ENCODE data around the gene NFIB.

The NFIB gene

DNA sequence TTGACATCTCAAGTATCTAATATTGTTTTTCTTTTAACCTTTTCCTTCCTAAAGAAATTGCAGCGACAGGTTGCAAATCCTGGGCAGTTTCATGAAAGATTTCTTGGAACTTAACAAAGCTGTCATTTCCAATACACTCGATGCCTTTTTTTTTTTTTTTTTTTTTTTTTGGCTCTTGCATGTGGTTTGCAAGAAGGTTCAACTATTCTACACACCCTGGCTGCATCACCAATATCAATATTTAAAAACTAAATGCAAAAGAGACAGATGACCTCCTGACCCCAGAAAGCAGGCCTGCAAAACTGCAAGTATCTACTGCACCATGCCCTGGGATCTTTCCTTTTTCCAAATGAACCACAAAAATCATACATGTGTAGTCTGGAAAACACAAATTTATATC is 4.4 kb upstream of the NFIB start:
- no peak for DNase-seq

DNA sequence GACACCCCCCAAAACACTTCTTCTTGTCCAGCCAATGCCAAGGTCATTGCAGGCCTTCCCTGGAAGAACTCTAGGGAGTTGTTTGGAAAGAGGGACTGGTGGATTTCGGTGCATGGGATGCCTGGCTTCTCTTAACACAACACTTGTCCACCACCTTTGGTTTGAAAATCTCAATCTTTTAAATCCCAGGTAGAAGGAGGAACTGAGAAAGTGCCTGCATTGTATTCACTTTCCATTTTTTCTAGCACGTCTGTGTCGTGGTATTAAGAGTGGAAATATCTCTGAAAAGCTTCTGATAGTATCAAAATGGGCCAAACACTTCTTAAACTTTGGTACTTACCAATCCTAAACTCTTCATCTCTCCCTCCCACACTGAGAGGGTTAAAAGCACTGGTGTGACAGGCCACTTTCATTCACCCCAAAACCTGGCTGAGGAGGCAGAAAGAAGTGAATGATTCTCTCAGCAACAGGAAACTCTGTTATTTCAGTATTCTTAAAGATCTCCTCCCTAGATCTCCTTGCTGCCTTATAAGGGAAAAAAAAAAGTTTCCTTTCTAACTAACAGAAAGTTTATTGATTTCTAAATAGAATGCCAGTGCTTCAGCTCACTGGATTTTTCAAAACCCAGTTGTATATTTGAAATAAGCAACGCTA is 3.9 kb upstream of the NFIB start:
- DNase-seq: no peak

DNA sequence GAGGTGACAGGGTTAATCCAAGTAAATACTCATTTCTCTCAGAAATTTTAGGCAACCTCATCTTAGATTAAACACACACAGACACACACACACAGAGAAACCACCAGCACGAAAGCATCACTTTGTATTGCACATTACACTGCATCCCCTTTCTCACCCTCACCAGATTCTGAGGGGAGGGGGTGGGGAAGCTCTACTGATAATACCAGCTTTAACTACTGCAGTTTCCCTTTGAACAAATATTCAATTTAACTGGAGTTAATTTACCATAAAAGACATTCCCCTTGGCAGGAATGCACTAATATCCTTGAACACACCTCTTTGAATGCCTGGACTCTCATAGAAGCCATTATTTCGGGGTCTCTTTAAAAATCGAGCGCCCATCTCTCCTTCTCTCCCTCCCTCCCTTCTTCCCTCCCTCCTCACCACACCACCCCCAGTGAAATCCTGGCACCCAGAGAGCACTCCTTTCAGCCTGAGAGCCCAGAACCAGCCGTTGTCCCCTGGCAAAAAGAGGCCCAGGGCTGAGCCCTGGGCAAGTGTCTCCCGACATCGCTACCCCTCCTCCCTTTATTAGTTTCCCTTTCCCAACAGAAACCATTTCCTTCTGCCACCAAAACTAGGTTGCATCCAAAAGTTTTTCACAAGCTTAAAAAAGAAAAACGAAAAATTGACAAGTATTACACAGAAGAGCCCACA is 2.8 kb upstream of the NFIB start:
- DNase-seq: no peak

DNA sequence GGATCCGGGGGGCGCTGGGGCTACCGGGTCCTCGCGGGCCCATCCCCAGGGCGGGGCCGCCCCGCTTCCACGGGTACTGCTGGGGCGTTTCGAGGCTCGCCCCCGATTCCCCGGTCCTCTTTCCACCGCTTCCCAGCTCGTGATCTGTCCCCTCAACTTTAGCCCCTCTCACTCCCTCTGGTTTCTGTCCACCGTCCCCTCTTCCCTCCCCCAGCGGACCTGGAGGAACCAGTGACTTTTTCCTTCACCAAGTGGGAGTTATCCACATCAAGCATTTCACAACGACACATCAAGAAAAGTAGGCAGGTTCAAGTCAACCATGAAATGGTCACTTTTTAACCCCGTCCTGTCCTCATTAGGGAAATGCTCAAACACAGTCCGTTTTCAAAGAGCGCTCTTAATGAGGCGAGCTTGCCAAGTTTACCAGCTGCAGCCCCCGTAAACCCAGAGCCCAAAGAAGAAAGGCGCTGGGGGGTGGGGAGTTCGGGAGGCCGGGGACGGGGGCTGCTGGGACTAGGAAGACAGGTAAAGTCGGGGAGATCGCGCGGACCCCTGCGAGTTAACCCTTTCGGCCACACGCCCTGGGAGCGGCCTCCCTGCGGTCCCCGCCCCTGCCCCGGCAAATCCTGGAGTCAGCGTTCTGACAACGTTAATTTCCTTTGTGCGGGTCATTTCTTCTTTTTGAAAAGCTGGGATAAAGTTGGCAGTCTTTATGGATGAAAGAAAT is 2.1 kb upstream of the NFIB start:
- DNase-seq: no peak

DNA sequence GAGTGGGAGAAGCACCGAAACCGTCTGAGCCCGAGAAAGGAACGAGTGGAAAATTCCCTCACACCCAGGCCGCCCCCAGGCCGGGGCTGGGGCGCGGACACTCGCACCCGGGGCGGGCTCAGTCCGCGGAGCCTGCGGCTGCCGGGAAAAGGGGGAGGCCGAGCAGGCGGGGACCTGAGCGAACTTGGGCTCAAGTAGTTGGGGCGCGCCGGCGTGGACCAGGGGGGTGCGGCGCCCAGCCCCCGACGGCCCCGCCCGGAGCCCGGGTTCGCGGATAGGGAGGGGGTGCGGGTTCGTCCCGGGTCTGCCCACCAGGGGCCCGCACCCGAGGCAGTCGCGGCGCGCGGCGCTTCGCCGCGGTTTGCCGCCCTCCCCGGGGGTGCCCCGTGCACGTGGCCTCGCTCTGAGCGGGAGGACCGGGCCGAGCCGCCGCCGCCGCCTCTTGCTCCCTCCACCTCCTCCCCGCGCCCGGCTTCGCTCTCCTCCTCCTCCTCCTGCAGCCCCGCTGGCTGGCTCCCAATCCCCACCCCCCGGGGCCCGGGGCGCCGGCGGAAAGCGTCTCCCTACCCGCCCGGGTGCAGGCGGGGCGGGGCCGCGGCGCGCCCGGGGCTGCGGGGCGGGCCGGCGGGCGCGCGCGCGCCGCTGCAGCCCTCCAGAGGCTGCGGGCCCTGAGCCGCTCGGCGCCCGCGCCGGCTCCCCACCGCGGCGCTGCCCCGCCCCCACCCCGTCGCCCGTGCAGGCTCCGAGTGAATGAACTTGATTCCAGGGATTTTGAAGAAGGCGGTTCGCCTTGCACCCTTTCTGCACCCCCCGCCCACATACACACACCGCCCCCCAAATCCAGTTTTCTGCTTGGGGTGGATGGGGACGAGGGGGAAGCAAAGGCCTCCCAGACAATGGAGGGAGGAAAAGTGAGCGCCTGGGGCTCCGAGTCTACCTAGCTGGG is 1.3 kb upstream of the NFIB start:
- no peak for DNase-seq

DNA sequence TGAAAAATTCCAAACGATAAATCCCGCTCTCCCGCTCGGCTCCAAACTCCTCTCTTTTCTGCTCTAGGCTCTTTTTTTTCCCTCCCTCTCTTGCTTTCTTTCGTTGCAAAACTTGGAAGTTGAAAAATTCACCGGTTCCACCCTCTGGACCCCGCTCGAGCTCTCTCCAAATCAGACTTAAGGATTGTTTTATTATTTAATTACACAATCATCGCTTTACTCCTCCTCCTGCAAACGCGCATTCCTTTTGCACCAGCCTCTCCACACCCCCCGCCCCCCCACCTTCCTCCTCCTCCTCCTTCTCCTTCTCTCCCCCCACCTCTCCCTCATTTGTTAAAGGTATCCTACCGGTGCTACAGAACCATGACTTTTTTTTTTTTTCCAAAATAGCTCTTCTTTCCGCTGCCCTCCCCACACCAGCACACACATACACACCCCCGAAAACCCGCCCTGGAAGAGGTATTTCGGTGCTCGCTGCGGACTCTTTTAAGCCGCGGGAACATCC is 535 bp upstream of the NFIB start:
- no peak for DNase-seq

DNA sequence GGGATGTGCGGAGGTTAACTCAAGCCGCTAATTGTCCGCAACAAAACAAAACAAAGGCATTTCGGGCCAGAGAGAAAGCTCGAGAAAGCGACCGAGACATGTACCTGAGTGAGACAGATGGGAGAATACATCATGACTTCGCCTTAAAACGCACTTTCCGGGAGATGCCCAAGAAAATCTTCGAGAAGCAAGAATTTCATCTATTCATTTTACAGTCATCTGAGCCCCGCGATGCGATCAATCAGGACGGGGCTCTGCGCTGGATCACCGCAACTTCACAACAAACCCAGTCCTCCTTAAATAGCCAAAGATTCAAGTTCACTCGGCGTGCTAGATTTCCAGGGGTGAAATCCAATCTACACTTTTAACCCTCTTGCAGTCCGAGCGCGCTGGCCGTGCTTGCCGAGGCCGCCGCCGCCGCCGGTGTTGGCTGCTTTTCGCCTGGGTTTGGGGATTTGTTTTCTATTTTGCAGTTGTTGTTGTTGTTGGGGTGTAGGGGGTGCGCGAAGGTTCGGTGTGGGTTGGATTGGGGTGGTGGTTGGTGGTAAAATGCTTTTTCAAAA is 482 bp downstream of the NFIB start:
- no peak for DNase-seq

DNA sequence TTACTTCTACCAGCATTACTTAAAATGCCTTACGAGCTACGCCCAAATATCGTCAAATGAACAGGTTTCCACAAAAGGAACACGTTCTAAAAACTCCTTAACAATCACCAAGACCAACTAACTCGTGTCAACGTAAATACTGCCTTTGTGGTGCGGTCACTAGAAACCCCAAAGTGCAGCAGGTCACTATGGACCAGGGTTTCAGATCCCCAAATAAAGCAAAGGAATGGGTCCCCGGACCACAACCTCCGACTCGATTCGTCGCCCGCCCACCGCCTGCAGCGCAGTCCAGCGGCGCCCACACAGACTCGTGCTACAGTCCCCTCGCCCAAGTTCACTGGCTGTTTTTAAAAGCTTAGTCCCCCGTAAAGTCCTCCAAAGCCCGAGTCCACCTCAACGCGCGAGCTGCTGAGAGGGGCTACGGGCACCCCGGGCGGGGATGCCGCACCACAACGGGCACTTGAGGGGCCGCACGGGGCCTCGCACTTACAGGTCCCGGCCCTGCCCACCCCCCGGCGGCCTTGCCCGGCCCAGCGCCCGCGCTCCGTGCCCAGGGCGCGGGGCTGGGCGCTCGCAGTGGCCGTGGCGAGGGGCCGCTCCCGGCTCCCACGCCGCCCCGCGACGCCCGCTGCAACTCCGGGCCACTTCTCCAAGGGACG is 1.1 kb downstream of the NFIB start:
- DNase-seq: no peak

DNA sequence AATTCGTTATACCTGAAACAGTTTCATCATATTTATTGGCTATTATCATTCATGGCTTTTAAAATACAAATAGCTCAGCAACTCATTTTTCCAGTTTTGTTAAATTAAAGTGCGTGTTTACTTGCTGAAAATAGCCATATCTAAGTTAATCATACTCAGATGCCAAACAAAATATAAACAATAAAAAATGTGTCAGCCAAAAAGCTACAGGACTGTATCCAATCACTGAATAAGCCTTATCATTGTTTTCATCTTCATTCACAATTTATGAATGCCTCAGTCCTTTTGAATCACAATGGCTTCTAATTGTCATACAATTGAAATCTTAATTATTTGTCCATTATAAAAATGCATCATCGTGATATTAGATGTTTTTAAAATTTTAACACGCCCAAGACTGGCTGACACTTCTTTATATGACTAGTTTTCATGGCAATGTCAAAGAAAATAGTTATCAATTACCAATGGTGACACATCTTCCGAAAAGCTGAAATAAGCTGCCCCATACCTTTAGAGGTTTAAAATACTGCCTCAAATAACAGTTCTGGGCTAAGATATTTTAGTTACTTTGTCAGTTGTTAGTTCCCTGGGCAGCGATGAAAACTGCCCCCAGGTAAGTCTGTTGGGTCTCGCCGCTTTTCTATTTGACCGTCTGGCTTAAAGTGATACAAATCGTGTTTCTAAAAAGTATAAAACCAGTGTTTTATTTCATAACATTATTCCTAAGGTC is 1.8 kb downstream of the NFIB start:
- DNase-seq: no peak

DNA sequence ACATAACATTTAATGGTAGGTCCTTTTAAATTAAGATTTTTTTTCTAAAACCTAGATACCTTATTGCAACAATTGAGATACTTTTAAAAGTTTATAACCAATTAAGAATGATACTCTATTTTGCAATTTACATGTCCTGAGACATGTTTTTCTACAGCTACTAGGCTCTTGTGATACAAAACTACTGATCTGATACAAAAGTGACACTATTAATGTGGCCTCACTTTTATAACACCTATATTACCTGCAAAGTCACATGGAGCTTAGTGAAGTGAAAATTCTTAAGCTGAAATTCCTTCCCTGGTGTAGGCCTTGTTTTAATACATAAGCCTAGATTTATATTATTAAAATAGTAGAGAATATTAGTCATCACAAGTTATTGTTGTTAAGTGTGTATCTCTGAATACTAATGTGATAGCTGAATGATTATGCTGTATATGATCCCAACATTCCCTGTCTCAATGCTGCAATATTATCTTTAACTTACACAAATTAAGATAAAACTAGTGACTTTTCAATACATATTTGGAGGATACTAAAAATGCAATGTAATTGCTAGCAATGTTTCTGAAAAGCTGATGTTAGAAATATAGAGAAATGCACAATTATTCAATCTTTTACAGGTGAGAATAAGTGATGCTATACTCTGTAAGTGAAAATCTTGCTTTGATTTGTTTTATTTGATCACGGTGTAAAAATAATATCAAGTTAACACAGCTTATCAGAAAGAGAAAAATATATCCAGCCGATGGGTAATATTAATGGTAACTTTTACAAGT is 2.6 kb downstream of the NFIB start:
- no peak for DNase-seq

DNA sequence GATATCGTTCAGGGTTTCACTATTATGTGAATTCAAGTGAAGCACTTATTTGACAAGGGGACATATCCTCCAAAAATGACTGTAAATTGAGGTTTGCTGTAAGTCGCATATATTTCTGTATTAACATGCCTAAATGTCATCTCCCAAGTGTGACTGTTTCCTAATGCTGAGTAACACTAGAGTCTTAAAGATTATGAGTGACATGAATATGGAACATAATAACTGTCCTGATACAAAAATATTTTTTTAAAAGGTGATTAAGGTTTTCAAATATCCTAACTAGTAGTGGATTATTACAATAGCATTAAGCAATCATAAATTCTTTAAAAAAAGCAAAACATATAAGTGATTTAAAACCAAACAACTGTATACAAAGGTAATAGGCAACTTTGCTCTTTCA is 3.6 kb downstream of the NFIB start:
- DNase-seq: no peak

DNA sequence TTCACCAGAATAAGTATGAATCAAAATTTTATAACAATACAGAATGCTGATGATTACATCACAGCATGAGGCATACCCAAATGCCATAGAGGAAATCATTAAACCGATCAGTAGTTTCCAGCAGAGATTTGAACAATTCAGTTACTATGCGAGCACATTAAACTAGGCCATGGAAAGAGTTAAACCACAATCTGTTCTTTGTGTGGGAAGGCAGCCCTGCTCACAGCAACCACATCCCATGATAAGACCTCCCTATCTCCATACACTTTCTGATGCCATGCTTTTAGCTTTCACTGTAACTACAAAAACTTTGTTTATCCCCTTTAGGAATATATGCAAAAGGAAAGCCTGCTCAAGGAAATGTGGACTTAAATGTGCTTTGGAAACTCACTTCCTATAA is 4.5 kb downstream of the NFIB start:
- DNase-seq: no peak

DNA sequence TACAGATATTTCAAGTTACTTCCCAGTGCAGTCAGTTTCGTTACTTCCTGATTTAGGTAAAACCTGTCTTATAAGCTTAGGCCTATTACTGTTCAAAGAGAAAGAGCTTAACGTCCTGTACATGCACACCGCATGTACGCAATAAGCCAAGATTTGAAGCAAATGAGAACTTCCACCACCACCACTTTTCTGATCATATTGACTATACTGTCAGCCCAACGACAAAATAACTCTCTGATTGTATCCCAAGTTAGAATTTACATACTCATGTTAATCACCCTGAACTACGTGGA is 5.1 kb downstream of the NFIB start:
- DNase-seq: no peak

DNA sequence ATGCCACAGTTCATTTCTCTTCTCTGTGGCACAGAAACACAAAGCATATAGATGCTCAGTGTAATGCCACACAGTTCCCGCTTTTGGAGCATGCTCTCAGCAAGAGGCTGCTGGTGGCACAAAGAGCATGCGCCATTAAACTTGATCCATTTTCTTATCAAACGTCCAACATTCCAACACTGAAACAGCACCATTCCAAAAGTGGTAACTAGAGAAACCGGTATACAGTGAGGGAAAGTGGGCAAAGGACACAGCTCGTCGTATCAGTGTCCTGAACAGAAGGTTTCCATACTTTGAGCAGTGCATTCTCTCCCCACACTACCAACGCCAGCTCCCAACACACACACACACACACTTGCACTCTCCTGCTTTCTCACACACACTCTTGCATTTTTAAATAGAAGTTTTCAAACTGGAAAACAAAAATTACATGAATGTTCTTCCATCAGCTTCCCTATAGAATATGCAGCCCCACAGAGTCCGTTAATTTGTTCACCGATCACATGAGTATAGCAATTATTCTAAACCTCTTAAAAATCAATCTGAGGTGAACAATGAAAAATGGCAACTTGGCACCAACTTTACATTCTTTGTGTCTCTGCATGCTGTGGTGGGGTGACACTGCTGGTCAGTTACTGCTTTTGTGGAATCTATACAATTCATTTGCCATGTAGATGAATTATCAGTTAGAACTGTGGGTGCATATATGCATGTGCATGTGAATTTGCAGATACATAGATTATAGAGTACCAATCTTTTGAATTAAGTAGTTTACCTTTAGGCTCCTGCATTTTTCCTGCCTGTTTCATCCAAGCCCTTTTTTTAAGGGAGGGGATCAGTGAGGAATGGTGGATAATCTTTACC is 5.7 kb downstream of the NFIB start:
- no peak for DNase-seq

DNA sequence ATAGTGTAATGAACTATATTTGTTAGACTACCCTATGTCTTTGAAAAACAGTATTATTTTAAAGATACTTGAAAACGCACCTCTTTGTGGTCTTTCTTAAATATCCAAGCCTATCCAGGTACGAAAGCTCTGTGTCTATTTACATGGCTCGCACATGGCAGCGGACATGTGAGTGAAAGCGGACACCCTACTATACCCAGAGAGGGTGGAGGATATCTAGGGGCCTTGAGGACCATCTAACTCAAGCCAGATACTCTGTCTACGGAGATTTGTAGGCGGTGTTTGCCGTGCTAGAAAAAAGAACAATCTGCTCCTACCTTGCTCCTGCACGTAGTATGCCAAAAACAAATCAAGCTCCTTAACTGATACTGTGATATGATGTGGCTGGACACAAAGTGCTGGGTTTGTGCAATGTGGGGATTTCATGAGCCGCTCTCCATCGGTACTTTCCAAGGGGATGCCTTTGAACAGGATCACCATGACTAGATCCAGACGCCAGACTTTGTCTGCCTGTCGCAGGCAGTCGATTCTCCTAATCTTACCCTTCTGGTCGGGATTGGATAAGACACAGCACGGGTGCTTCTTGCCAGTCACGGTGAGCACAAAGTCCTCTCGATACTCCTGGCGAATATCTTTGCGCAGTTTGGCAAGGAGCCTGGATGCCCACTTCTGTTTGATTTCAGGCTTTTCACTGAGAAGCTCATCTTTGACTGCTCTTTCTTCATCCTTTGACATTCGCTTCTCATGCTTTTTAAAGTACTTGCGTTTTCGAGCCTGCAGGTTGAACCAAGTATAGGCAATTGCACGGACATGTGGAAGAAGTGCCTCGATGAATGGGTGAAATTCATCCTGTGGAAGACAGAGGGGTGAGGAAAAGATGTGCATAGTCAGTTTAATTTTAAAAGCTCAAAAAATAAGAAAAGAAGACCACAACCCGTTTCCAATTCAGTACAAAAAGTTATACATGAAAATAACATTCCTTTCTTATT is 7.0 kb downstream of the NFIB start:
- no peak for DNase-seq

DNA sequence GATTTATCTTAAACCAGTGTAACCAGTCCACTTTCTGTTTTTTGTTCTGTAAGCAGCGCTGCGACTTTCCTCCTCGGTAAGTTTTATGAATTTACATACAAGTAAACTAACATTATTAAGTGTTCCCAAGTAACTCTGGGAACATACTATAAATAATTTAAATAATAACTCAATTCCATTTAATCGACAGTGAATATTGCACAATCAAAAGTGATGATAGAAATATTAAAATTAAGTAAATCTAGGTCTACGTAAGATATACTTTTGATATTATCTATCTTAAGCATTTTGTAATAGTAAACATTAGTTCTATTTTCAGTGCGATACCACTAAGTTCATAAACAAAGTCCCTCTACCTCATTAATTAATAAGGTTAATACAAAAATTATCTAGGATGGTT is 7.8 kb downstream of the NFIB start:
- no peak for DNase-seq

DNA sequence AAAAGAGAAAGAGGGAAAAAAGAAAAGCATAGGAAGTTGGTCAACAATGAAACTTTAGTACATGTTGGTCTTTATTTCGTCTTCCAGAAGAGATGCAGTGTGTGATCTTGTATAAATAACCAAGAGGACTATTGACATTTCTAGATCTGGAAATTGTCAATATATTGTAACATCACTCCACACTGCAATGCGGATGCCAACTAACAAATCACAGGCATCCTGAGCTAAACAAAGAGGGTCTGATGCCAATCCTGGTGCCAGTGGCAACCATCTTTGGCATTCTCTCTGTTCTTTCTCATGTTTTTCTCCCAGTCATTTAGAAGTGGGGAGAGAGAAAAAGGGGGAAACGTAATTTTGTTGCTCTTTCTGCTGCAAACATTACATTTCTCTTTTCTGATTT is 9.7 kb downstream of the NFIB start:
- no peak for DNase-seq

DNA sequence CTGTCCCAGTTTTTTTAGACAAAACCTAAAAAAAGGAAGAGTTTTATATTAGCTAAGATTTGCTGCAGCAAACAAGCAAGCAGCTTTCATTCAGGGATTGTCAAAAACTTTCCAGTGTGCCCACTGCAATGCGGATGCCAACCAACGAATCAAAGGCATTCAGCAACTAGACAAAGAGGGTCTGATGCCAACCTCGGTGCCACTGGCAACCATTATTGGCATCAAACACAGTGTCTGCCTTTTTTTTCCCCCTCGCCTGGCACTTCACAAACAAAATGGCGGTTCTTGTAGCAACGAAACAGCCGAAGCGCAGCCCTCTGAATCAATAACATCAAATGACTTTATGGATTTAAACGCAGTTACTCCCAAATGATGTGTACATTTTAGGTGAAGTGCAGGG is 10.4 kb downstream of the NFIB start:
- DNase-seq: no peak
